Right forelimb (tissue), 1 donor: ENCODE results near the gene MCRIP1.

Experiments used
- DNase-seq: peaks from one replicate; pipeline ENCODE4 v3.0.0-alpha.2; 2018

MCRIP1 gene, protein sequence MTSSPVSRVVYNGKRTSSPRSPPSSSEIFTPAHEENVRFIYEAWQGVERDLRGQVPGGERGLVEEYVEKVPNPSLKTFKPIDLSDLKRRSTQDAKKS

DNA sequence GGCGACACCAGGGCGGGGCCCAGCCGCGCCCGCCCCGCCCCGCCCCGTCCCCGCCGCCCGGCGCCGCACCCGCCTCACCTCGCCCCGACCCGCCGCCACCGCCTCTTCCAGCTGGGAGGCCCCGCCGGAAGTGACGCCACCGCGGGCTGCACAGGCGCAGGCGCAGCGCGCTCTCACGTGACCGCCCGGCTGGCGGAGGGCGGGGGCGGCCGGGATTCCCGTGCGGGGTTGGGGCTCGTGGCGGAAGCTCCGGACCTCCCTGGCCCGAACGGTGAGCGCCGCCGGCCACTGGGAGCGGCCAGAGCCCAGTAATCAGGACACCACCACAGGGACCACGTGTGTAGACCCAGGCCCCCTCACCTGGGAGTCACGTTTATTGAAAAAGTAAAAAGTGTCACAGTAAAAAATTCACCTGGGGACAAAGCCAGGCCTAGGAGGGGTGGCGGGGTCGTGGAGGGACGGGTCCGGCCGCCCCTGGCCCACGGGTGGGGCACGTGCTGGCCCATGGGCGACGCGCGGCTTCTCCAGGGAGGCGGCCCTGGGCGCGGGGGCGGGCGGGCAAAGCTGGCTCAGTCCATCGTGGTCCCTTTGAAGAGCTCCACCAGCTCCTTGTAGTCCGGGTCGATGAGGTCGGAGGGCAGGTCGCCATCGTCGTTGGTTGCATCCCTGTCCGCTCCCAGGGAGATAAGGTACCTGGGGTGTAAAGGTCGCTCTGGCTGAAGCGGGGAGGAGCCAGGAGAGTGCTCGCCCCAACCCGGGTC lies at the start of gene MCRIP1:
Gene MCRIP1, minus strand, starts transcription at position 132 of the 761 bp plus-strand sequence. CDS start 8,785 bp downstream, outside the sequence.
- peak; percentile 97 for DNase-seq

DNA sequence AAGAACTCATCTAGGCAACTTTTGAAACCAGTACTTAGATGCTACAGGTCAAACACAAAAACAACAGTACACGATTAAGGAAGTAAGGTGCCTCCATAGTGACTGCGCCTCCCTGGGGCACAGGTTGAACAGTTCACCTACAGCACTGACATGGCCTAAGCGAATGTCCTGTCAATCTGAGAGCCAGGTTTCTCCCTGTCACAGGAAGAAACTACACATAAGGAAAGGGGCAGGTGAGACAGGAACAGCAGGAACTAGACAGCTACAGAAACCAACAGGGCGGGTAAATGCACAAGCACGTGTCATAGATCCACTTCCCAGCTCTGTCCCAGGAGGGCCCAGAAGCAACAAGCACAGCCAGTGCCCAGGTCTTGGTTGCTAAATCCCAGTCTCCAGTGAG lies 46.0 kb upstream of the MCRIP1 start:
- no peak for DNase-seq

DNA sequence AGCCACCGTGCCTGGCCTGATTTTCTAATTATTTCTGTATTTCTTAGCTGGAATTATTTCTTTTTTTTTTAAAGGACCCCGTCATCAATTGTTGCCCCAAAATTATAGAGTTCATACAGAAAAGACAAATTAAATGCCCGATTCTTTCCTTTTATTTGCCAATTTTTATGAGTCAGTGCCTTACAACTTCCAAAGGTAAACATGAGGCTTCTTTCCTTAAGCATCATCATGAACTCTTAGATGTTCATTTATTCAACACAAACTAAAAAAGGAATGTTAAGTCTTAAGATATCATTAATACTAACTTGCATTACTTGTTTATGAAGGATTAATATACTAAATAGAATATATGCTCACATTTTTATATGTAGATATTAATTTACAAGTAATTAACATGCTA lies 45.2 kb upstream of the MCRIP1 start:
- DNase-seq: no peak

DNA sequence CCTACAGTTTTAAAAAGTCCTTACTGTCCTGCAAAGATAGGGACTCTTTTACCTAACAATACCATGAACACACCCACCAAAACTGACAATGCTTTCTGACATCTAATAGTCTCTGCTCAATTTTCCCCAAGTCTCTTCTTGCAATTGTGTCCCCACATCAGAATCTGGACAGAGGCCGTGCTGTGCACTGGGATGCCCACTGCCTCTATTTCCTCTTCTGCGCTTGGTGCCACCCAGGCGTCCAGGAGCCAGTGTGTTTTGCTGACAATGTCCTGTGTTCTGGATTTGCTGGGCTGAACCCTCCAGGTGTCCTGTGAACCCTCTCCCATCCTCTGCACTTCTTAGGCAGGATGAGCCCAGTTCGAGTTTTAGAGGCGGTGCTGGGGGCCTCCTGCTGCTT lies 44.5 kb upstream of the MCRIP1 start:
- DNase-seq: no peak

DNA sequence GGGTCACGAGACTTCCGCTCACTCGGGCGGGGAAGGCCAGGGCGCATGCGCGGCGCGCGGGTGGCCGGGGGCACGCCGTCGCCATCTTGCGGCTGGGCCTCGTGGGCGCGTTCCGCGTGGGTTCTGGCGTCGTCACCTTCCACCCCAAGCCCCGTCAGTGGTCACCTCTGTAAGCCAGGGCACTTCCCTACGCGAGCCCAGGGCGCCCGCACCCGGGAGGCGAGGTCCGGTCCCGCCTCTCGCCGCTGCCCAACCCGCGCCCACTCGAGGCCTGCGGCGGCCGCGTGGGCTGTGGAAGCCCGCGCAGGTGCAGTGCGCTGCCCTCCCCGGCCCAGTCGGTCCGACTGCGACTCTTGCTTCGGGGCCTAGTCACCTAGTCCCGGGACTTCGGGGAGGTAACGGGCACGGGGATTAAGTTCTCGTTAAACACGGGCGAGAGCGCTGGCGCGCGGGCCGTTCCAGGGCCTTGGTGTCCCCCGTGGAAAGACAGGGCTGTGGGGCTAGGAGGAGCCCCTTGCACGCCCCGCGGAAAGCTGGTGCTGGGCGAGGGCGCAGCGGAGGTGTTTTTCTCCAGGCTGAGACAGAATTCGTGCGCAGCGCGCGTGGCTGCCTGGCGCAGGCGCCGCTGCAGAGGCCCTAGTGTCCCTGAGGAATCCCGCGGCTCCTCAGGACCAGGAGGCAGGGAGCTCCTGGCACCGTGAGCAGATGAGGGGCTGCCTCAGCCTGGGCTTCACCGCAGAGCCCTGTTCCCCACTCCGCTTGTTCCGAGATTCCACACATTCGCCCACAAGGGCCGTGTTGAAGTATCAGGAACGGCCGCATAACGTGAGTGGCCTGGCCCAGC lies 38.5 kb upstream of the MCRIP1 start:
- peak; percentile 94 for DNase-seq

DNA sequence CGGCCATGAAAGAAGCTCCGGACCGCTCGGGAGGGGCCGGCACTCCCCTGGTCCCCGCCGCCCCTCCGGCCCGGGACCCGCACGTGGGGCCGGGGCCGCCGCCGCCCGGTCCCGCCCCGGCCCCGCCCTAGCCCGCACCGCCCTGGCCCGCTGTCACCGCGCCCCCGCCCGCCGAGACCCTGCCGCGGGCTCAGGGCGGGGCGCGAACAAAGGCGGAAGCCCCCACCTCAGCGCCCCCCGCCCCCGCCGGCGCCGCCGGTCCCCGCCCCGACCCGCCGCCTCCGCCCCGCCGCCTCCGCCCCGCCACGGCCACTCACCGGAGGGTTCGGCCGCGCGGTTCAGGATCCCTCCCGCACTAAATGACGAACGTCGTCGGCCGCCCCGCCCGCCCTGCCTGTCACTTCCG lies 37.9 kb upstream of the MCRIP1 start, which contains the start of gene ARHGDIA:
Gene ARHGDIA, minus strand, starts transcription at position 357 of the 406 bp plus-strand sequence. CDS start 1,407 bp downstream, outside the sequence.
- DNase-seq: no peak

DNA sequence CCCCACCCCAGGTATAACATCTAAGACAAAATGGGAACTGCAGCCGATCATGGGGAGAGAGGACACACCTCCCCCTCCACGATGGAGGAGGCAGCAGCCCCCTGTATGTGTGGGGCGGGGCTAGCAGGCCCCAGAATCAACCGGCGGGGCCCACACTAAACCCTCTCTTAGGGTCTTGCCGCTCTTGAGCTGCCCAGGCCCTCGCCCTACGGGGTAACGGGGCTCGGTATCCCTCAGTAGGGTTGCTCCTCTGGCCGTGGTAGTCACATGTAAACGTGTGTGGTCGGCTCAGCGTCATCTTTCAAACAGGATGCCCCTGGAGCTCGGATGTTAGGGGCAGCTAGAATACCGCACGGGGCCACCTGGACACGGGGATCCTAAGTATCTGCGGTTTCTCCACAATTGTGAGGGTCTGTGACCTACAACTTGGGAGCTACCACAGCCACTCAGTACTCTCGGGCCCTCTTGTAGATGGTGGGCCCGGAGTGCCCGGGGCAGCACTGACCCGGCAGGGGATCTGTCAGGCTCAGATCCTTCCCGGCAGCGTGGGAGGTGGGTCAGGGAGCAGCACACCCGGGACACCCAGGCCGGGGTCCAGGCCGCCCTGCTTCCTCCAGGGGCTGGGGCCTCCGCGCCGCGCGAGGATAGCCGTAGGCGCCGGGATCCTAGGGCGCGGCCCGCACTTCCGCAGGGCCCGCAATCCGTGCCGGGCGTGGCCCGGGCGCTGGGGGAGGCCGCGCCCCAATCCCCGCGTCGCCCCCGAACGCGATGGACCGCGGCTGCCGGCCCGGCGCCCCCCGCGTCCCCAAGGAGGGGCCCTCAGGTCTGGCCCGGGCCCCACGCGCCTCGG lies 37.3 kb upstream of the MCRIP1 start:
- DNase-seq: peak; percentile 69

DNA sequence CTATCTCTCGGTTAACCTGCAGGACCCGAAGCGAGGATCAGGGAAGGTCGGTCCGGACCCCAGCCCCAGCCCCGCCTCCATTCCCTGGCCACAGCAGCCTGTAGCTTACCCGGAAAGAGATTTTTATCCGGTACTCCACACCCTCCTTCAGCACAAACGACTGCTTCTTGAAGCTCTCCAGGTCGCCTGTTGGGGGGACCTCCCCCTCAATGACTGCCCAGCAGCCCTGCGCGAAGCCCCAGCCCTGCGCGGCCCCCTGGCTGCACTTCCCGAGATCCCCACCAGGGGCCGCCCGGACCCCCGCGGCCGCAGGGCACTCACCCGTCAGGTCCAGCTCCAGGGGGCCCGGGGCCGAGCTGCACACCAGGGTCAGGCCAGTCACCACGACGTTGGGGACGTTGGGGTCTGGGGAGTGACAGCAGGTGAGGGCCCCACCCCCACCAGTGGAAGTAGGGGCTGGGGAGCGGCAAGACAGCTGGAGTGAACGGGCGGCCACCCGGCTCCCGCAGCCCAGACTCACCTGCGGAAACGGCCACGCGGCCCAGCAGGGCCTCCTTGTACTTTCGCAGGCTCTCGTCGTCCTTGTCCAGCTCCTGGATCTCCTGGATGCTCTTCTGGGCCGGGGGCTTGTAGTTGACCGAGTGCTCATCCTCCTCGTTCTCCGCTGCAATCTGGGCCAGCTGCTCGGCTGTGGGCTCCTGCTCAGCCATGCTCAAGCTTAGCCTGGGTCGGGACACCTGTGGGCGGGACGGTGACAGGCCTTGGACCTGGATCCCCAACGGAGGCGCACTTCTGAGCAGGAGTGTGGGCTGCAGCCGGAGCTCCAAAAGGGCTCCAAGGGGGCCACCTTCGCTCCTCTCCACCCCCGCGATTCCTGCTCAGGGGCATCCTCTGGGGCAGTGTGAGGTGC lies 36.4 kb upstream of the MCRIP1 start:
- DNase-seq: peak; percentile 77

DNA sequence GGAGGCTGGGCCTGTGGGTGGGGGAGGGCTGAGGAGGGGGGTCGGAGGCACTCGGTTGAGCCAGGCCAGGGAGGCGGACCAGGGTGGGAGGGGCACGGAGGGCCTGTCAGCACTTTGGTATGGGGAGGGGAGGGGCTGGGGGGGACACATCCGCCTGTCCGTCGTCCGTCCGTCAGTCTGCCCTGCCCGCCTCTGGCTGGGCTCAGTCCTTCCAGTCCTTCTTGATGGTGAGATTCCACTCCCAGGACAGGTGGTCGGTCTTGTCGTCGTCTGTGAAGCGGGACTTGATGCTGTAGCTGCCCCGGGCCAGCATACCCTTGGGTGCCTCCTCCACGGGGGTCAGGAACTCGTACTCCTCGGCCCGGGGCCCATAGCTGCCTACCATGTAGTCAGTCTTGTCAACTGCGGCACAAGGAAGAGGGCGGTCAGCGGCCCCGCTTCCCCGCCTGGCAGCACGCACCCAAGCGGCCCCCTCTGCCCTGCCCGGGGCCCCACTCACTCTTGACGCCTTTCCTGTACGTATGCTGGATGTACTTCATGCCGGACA lies 35.7 kb upstream of the MCRIP1 start:
- peak; percentile 60 for DNase-seq

DNA sequence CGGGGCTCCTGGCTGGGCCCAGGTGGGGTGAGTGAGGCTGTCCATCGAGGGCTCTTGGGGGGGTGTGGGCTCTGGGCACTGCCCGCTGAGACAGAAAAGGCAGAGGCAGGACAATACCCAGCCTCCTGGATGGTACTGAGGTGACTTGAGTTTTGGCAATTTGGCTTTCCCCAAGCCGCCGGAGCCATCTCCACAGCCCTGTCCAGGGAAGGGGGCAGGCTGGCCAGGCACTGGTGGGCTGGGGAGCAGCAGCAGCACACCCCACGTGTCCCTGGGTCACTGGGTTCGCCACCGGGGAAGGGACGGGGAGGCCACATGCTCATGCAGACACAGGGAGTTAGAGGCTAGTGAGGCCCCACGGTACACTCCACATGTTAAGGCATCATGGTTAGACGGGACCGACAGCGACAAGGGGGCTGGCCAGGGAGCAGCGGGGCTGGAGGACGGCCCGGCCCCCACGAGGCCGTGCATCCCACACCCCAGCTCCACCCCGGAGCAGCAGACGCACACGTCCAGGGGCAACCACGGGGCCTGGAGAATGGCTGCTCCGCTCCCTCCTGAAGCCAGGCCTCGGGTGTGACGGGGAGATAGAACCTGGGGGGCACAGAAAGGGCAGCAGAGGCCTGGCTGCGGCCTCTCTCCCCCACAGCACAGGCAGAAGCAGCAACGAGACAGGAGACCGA lies 35.0 kb upstream of the MCRIP1 start:
- peak; percentile 64 for DNase-seq

DNA sequence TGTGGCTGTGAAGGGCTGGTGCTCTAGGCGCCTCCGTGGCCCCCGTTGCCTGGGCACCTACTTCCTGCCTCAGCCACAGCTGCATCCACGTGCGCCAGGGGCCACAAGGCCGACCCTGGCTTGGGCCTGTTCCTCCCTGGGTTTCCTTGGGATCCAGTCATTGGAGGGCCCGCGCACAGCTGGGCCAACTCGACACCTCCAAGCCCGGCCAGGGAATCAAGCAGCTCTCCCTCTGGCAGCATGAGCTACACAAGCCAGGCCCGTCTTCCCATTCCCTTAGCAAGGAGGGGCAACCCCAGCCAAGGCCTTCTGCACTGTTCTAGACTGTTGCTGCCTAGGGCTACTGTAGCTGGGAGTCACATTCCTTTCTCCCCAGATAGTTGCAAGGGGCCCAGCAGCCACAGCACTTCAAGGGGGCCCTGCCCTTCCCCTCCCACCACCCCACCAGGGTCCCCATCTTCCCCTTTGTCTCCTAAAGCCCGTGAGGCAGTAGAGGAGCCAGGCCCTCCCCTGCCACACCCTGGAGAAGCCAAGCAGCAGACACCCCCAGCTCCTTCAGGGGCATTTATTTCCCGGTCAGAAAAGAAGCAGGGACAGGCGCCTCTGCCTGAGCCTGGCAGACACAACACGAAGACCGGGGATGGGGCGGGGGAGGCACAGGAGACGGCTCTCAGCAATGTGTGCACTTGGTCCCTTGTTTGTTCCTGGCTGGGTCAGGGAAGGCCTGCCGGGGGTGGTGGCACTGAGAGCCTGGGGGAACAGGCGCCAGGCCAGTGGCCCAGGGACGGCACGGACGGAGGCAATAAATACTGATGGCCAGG lies 34.3 kb upstream of the MCRIP1 start:
- peak; percentile 61 for DNase-seq

DNA sequence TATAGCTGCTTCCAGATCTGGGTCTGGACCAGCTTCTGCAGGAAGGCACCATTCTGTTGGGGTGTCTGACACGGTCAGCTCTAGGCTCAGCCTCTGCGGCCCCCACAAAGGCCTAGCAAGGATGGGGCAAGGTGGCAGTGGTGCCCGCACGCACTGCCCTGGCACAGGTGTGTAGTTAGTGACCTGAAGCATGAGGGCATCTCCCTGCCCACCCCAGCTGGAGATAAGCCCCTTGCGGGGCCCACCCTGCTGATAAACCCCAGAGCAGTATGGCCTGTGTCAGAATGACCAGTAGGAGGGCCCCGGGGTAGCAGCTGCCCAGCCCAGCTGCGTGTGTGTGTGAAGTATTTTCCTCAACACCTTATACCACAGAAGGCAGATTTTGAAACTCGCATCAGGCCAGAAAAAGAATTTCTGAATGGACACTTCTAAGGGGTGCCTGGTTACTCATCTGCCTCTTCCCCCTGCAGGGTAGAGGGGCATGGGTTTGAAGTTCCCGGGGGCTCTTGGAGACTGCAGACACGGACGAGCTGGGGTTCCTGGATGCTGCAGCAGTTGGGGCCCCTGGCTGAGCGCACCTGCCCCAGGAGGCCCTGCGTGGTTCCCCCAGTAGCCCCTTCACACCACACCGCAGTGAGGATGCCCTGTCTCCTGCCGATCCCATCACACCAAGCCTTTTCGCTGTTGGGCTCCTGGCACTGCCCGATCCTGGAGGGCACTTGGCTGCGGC lies 33.5 kb upstream of the MCRIP1 start:
- peak; percentile 64 for DNase-seq

DNA sequence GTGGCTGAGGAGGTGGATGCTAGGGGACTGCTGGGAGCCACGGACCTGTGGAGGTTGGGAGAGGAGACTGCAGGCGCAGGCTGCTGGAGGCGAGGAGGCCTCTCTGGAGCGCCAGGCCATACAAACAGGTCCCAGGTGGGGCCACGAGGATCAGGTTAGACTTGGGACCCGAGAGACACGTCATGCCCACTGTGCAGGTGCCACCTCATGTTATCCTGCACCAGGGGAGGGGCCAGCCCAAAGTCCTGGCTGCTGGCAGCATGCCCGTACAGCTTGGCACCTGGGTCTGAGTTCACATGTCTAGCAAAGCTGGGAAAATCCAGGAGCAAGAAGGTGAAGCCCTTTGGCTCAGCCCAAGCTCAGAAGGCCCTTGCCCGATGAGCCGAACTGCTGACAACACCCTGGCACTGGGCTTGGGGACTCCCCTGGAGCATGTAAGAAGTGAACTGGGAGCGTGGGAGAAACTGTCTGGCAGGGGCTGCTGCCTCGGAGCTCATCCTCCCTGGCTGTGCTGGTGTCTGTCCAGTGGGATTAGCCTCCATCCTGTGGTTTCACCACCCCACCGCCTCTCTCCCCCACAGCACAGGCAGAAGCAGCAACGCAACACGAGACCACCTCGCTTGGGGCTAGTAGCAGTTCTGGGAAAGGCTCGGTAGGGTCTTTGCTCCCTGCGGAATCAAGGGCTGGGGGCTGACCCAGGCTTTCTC lies 32.8 kb upstream of the MCRIP1 start:
- peak; percentile 57 for DNase-seq

DNA sequence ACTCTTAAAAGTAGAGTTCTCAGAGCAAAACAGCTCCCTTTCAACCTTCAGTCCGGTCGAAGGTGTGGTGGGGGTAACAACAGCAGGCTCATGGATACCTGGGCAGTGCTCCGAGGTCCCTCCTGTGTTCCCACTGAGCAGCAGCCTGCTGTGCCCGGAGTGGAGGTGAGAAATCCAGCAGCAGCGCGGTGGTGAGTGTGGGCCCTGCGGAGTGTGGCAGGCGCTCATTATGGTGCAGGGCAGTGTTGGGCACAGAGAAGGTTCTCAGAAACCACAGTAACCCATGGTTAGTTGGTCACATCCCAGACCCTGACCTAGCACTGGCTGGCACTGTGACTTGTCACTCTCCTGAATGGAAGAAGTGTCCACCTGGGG lies 32.3 kb upstream of the MCRIP1 start:
- DNase-seq: peak; percentile 42

DNA sequence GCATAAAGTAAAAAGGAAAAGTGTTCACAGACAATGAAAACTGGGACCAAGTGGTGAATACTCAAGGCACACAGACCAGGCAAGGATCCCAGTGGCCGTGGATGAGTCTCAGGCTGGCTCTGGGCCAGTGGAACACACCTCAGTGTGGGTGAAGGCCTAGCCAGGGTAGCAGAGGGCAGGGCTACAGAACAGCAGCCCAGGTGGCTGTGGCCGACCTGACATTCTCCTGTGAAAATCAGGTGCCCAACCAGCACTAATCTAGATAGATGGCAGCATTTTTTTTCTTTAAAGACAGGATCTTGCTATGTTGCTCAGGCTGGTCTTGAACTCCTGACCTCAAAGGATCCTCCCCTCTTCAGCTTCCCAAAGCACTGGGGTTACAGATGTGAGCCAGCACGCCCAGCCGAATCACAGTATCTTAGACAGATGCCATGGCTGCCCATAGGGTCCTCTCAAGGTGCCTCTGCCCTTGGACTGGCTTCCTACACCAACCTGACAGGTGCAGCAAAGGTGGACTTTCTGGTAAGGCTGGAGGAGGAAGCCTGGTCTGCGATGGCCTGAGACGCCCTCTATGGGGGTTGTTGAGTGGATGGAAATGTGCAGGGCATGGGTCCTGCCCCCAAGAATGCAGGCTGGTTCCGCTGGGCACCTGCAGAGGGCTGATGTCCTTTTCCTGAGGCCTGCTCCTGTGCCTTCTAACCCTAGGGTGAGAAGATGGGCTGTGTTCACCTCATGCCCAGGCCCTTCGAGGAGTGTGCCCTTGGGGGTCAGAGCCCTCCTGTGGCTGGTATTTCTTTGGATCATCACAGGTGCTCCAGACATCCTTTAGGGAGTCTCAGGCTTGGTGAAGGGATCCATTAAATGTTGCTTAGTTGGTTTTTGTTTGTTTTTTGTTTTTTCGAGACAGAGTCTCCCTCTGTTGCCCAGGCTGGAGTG lies 31.0 kb upstream of the MCRIP1 start:
- no peak for DNase-seq

DNA sequence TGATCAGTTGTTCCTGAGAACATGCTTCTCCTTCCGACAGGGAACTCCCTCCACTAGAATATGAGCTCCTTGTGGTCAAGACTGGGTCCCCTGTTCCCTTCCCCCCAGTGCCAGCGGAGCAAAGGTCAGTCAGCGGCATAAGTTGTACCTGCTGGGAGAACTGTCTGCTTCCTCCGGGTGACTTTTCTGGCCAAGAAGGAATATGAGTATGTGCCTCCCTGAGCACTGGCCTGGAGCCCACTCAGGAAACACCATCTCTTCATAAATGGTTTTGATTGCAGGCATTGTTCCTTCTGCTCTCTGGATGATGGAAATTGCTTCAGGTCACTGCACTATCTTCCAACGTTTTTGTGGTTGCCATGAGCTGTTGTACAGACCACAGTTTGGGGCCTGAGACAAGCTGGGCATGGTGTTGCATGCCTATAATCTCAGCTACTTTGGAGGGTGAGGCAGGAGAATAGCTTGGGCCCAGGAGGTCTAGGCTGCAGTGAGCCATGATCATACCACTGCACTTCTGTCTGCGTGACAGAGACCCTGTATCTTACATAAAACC lies 30.1 kb upstream of the MCRIP1 start:
- no peak for DNase-seq
